Retina (tissue), 1 donor: Measurements from ENCODE around the gene ETV3.
A peak's percentile ranks its signal among the peaks of the same experiment; 100 is the strongest.

Experiments used
- DNase-seq: peaks from one replicate; pipeline ENCODE4 v3.0.0-alpha.2; 2016

Gene ETV3

GRCh38 chr1:157158967-157159366, 20.8 kb upstream of the ETV3 start:
- DNase-seq = no peak

GRCh38 chr1:157157501-157158190, 19.5 kb upstream of the ETV3 start:
- no peak for DNase-seq

- DNase-seq = peak; percentile 93
These were observed 17.9 kb upstream of the ETV3 start for GRCh38 chr1:157156058-157156541.

- no peak for DNase-seq
These were observed 17.5 kb upstream of the ETV3 start for GRCh38 chr1:157155658-157156057.

GRCh38 chr1:157154940-157155514, 16.8 kb upstream of the ETV3 start:
- DNase-seq = no peak

- no peak for DNase-seq
These were observed 16.1 kb upstream of the ETV3 start for GRCh38 chr1:157154291-157154690.

GRCh38 chr1:157153746-157154145, 15.6 kb upstream of the ETV3 start:
- no peak for DNase-seq

GRCh38 chr1:157152510-157152909, 14.3 kb upstream of the ETV3 start:
- no peak for DNase-seq

GRCh38 chr1:157151506-157151905, 13.3 kb upstream of the ETV3 start:
- no peak for DNase-seq

- DNase-seq = no peak
These were observed 12.9 kb upstream of the ETV3 start for GRCh38 chr1:157151073-157151472.

- DNase-seq = no peak
These were observed 12.4 kb upstream of the ETV3 start for GRCh38 chr1:157150631-157151030.

- DNase-seq = no peak
These were observed 9.9 kb upstream of the ETV3 start for GRCh38 chr1:157147906-157148700.

- no peak for DNase-seq
These were observed 8.8 kb upstream of the ETV3 start for GRCh38 chr1:157147037-157147436.

- no peak for DNase-seq
These were observed 8.0 kb upstream of the ETV3 start for GRCh38 chr1:157146244-157146643.

- no peak for DNase-seq
These were observed 6.9 kb upstream of the ETV3 start for GRCh38 chr1:157145076-157145475.

- DNase-seq = no peak
These were observed 6.3 kb upstream of the ETV3 start for GRCh38 chr1:157144509-157144908.

GRCh38 chr1:157142765-157143423, 4.7 kb upstream of the ETV3 start:
- DNase-seq = no peak

- no peak for DNase-seq
These were observed 4.0 kb upstream of the ETV3 start for GRCh38 chr1:157142201-157142600.

- DNase-seq = no peak
These were observed 3.1 kb upstream of the ETV3 start for GRCh38 chr1:157141212-157141855.

- DNase-seq = no peak
These were observed 1.9 kb upstream of the ETV3 start for GRCh38 chr1:157140063-157140588.

GRCh38 chr1:157139052-157139715, 989 bp upstream of the ETV3 start:
- no peak for DNase-seq
